GM13976 (cell line): Measurements from ENCODE around the gene PLA2G4D.

Experiments
- DNase-seq: peaks from one replicate; pipeline ENCODE4 v3.0.0; 2012; ENCODE audit warnings: low spot score
- in situ Hi-C: fragments of 300-500 bp; cut with MboI; formaldehyde crosslinking; loops from one replicate; pipeline ENCODE4 v1.12.0; 2022; ENCODE audit warnings: low sequenced_read_pairs, mixed read lengths, inconsistent platforms; ENCODE audit not compliant: unreplicated experiment
- TF ChIP-seq, protein P1 (sequence below): IDR thresholded peaks from 2 replicates; pipeline ENCODE4 v1.5.1; 2012; ENCODE audit warnings: borderline replicate concordance, mild to moderate bottlenecking; ENCODE audit not compliant: insufficient read depth; ENCODE audit errors: extremely low read depth, missing control alignments, control extremely low read depth

The PLA2G4D gene

DNA sequence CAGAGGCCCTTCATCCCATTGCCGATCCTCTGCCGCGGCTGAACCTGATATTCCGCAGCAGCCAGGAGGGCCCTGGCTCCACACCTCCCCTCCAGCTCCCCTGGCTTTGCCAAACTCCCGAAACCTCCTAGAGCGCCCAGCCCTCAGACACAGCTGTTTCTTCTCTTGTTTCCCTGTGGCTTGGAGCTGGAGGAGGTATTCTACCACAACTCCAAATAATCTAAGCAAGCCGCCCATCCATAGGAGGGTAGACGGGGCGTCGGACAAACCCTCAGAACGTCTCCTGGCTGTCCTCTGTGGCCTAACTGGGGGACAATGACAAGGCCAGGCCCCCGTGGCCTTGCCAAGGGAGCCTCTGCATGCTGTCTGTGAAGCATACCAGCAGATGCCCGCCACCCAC lies 10.4 kb downstream of the PLA2G4D start:
- in situ Hi-C loops: no loop called here
- TF ChIP-seq, protein P1, sequence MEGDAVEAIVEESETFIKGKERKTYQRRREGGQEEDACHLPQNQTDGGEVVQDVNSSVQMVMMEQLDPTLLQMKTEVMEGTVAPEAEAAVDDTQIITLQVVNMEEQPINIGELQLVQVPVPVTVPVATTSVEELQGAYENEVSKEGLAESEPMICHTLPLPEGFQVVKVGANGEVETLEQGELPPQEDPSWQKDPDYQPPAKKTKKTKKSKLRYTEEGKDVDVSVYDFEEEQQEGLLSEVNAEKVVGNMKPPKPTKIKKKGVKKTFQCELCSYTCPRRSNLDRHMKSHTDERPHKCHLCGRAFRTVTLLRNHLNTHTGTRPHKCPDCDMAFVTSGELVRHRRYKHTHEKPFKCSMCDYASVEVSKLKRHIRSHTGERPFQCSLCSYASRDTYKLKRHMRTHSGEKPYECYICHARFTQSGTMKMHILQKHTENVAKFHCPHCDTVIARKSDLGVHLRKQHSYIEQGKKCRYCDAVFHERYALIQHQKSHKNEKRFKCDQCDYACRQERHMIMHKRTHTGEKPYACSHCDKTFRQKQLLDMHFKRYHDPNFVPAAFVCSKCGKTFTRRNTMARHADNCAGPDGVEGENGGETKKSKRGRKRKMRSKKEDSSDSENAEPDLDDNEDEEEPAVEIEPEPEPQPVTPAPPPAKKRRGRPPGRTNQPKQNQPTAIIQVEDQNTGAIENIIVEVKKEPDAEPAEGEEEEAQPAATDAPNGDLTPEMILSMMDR: no peak
- no peak for DNase-seq

DNA sequence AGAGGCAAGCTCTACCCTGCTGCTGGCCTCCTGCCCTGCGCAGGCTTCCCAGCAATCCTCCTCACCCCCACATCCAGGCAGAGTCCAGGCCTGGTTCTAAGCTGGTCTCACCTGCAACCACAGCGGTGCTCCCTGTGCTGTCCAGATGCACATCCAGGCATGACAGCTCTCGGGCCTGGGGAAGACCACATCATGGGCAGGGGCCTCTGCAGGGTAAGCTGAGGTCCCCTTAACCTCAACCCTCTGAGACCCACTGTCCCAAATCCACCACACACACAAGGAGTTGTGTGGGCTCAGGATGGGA lies 10.8 kb downstream of the PLA2G4D start:
- TF ChIP-seq, protein P1: no peak
- DNase-seq: no peak
- in situ Hi-C loops: no loop called here

DNA sequence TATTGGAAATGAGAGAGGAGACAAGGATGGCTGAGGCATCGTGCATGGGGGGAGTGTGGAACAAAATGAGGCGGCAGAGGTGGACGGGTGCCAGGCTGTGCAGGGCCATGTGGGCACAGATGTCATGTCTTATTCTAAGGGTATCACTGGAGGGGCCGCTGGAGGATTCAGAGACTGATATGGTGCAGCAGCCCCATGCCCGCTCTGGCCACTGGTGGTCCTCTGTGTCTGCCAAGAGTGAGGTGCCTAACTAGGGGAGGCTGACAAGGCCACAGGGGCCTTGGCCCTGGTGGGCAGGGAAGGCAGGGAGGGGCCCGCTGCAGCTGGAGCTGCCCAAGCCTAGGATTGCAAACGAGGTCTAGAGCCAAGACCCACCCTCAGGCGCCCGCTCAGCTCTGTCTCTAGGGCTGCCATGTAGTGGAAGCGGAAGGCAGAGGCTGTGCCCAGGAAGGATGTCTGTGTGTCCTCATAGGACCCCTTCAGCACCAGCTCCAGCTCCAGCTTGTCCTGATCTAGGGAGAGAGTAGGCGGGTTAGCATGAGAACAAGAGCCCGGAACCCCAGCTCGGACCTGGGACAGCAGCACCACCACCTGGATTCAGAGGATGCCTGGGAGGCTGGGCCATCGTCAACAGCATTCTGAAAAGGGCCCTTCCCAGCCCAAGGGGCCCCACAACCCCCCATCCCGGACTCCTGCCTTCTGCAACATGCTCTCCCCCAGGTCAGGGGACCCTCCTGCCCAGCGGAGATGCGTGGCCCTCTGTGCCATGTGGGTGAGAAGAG lies 11.3 kb downstream of the PLA2G4D start:
- in situ Hi-C loops: no loop called here
- no peak for DNase-seq
- TF ChIP-seq, protein P1: no peak

DNA sequence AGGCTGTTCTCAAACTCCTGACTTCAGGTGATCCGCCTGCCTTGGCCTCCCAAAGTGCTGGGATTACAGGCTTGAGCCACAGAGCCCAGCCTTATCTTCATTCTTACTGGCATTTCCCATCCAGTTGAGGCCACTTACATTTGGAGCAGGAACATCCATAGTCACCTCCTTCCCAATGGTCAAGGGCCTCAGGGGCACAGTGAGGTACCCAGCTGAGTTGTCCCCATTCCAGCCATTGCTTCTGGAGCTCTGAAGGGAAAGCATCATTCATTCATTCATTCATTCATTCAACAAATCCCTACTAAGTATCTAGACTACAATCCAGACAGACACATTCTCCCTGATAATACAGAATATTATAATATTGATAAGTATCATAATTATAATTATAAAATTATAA lies 12.2 kb downstream of the PLA2G4D start:
- no peak for DNase-seq
- TF ChIP-seq, protein P1: no peak
- in situ Hi-C loops: no loop called here

DNA sequence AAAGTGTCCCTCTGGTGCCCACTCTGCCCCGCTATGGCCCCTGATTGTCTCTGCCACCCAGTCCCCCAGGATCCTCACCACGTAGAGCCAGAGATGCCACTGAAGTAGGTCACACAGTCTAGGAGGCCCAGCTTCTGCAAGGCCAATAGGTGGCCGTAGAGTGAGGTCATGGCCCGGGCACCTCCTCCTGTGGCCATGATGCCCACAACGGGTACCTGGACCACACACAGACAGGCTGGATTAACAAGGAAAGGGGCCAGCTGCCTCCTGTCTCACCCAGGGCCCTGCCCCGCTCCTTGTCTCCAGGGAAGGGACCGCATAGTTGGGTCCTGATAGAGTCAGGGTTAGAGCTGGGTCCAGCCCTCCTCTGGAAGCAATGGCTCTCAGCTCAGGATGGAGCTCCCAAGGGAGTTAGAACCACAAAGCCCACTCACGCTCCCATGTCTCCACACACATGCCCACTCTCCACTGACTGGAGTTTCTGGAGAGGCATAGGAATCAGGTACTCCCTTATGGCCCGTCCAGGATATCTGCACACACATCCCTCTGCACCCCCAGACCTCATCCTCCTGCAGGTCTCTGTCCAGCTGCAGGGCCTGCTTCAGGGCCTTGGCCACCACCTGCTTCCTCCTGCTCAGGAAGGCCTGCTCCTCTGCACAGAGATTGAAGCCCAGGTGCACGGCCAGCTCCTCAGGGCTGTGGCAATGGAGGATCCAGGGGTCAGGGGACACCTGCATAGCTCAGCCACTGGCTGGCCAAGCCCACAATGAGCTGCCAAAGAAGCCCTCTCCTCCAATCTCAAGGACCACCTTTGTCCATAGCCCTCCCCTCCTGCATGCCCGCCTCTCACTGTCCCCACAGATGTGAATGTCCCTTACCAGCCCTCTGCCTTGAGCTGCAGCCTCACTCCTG lies 13.2 kb downstream of the PLA2G4D start:
- in situ Hi-C loops: no loop called here
- DNase-seq: no peak
- TF ChIP-seq, protein P1: no peak

DNA sequence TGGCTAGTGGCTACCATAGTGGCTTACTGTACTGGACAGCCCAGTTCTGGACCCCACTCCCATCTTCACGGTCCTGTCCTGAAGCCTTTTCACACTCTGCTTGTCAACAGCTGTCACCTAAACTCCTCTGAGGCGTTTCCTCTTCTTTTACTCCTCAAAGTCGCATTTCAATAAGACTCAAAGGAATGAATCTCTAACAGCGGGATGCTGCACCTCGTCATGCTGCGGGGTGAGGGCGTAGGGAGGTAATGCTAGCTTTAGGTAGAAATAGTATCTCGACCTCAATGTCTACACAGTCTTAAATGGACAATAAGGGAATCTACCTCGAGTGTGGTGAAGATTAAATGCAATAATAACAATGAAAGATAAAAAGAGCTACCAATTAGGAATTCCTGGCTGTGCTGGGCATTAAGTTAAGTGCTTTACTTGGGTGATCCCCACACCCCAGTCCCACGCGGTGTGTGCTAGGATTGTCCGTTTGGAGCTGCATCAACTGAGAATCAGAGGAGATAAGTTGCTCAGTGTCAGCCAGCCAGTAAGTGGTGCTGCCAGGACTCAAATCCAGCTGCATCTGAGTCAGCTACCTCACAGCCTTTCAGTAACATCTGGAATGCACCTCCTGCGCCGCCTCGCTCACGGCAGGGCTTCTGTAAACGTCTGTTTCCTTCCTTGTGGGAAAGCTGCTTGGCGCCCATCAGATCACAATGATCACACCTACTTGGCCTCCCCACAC lies 14.0 kb downstream of the PLA2G4D start:
- TF ChIP-seq, protein P1: no peak
- in situ Hi-C loops: no loop called here
- no peak for DNase-seq
